HepG2 (cell line): ENCODE measurements around the gene AUTS2. TPM values are rescaled to one million over a fixed set of nuclear protein-coding genes. Genes with fewer than 3 reads are reported as not detected.

Experiments
- ATAC-seq: fragments of 200-7000 bp; cut with Tn5 transposase; 3 replicates; pipeline ENCODE4 v1.9.1; 2020; ENCODE audit warnings: mild to moderate bottlenecking, moderate library complexity
- BruUV-seq: library from RNA; stranded (reverse); fragments of 400-500 nt; replicated peaks from 2 replicates; lab custom pipeline; 2021; lab: Mats Ljungman, UMichigan
- CTCF ChIA-PET: fragments of 300-600 bp; formaldehyde crosslinking; extraction: SDS; loops from one replicate; lab custom pipeline; 2021; ENCODE audit warnings: low total read pairs, inconsistent platforms, low intra/inter-chr PET ratio; lab: Yijun Ruan, JAX
- POLR2A ChIA-PET: fragments of 350-600 bp; sonication (Branson Sonifier 250); formaldehyde crosslinking; loops from one replicate; lab custom pipeline; 2020; ENCODE audit warnings: antibody characterized with exemption, inconsistent platforms; lab: Yijun Ruan, JAX
- DNase-seq: peaks from one replicate; pipeline ENCODE4 v3.0.0-alpha.2; 2015; ENCODE audit warnings: low spot score
- FAIRE-seq: peaks from 3 replicates; lab custom pipeline; 2011; peaks lifted over from hg19 to GRCh38; lab: Jason Lieb, UNC
- H2AFZ ChIP-seq: one replicate; pipeline ENCODE4 v1.6.1; 2011; ENCODE audit warnings: low read length, inconsistent platforms
- H3K27ac ChIP-seq: fragments of 300-600 bp; 3 replicates; pipeline ENCODE4 v1.8.0; 2011; ENCODE audit warnings: mixed run types, mild to moderate bottlenecking, mixed read lengths, low read length, inconsistent platforms; ENCODE audit not compliant: insufficient read depth; ENCODE audit errors: extremely low read length
- H3K27me3 ChIP-seq, 2 experiments: fragments of 200-600 bp in 1 of 2; 2 replicates in 1 of 2; 3 replicates in 1 of 2; pipeline versions ENCODE4 v1.6.0 to v1.8.0; 2011; ENCODE audit warnings: low read length in 2 of 2, mild to moderate bottlenecking in 2 of 2, moderate library complexity in 2 of 2, inconsistent platforms in 1 of 2; ENCODE audit not compliant: insufficient read depth in 2 of 2, control insufficient read depth in 1 of 2
- H3K36me3 ChIP-seq, 2 experiments: fragments of 200-600 bp in 1 of 2; replicated peaks in 1 of 2; 2 replicates in 1 of 2; 3 replicates in 1 of 2; pipeline versions ENCODE4 v1.5.1 to v1.8.0; 2011; ENCODE audit warnings: low read length in 2 of 2, inconsistent platforms in 1 of 2; ENCODE audit not compliant: insufficient read depth in 2 of 2, control insufficient read depth in 1 of 2
- H3K4me1 ChIP-seq: 2 replicates; pipeline ENCODE4 v1.5.1; 2012; ENCODE audit warnings: low read length, inconsistent platforms; ENCODE audit not compliant: insufficient read depth
- H3K4me2 ChIP-seq: 2 replicates; pipeline ENCODE4 v1.6.0; 2011; ENCODE audit warnings: low read depth, low read length, inconsistent platforms
- H3K4me3 ChIP-seq, 3 experiments: fragments of 200-600 bp in 1 of 3; sonication (generic), shearing (Covaris generic) in 1 of 3; replicated peaks in 1 of 3; 2 replicates each; pipeline ENCODE4 v1.5.1; 2011 to 2016; ENCODE audit warnings: low read length in 3 of 3, inconsistent platforms in 2 of 3, low read depth in 2 of 3, mild to moderate bottlenecking in 2 of 3, control low read depth in 1 of 3, mixed read lengths in 1 of 3; ENCODE audit not compliant: insufficient read depth in 1 of 3
- H3K79me2 ChIP-seq: one replicate; pipeline ENCODE4 v1.6.1; 2011; ENCODE audit warnings: low read length, inconsistent platforms; ENCODE audit not compliant: insufficient read depth
- H3K9ac ChIP-seq: 2 replicates; pipeline ENCODE4 v1.6.0; 2011; ENCODE audit warnings: mild to moderate bottlenecking, low read depth, low read length, inconsistent platforms; ENCODE audit not compliant: insufficient read depth
- H3K9me3 ChIP-seq: 2 replicates; pipeline ENCODE4 v1.5.1; 2012; ENCODE audit warnings: mild to moderate bottlenecking, low read length
- H4K20me1 ChIP-seq: 2 replicates; pipeline ENCODE4 v1.6.0; 2011; ENCODE audit warnings: inconsistent platforms, mild to moderate bottlenecking, low read length, moderate library complexity; ENCODE audit not compliant: insufficient read depth
- ARNT ChIP-seq: fragments of 450-650 bp; IDR thresholded peaks from 2 replicates; pipeline ENCODE4 v1.6.1; 2017
- CENPX ChIP-seq: sonication (generic); formaldehyde crosslinking; IDR thresholded peaks from 2 replicates; pipeline ENCODE4 v1.9.0; 2021; ENCODE audit warnings: mild to moderate bottlenecking, missing genetic modification reagents, moderate library complexity
- ELF1 ChIP-seq: sonication (generic); formaldehyde crosslinking; IDR thresholded peaks from 2 replicates; pipeline ENCODE4 v1.4.0; 2020; ENCODE audit warnings: missing genetic modification reagents
- HNF4A ChIP-seq: sonication (generic); formaldehyde crosslinking; IDR thresholded peaks from 2 replicates; pipeline ENCODE4 v1.4.0; 2020; ENCODE audit warnings: missing genetic modification reagents
- IRF1 ChIP-seq: sonication (generic); formaldehyde crosslinking; IDR thresholded peaks from 2 replicates; pipeline ENCODE4 v1.4.0; 2020; ENCODE audit warnings: low read depth, mild to moderate bottlenecking, missing genetic modification reagents
- JUND ChIP-seq: sonication (generic); formaldehyde crosslinking; IDR thresholded peaks from 2 replicates; pipeline ENCODE4 v1.8.0; 2022; ENCODE audit warnings: mild to moderate bottlenecking, missing genetic modification reagents
- KDM1A ChIP-seq: IDR thresholded peaks from 2 replicates; pipeline ENCODE4 v1.6.1; 2016; ENCODE audit warnings: missing compliant biosample characterization
- NPAS2 ChIP-seq: sonication (generic); formaldehyde crosslinking; IDR thresholded peaks from 2 replicates; pipeline ENCODE4 v1.8.0; 2022; ENCODE audit warnings: mild to moderate bottlenecking, missing genetic modification reagents, borderline replicate concordance
- PAX8 ChIP-seq: sonication (generic); formaldehyde crosslinking; IDR thresholded peaks from 2 replicates; pipeline ENCODE4 v1.8.0; 2022; ENCODE audit warnings: mild to moderate bottlenecking, missing genetic modification reagents, borderline replicate concordance
- ZFP82 ChIP-seq: sonication (generic); formaldehyde crosslinking; IDR thresholded peaks from 2 replicates; pipeline ENCODE4 v1.5.1; 2020; ENCODE audit warnings: mild to moderate bottlenecking, missing genetic modification reagents, borderline replicate concordance
- ZMYM2 ChIP-seq: sonication (generic); formaldehyde crosslinking; IDR thresholded peaks from 2 replicates; pipeline ENCODE4 v1.8.0; 2022; ENCODE audit warnings: mild to moderate bottlenecking, missing genetic modification reagents
- ZNF24 ChIP-seq: fragments of 450-650 bp; IDR thresholded peaks from 2 replicates; pipeline ENCODE4 v1.6.1; 2017; ENCODE audit warnings: antibody characterized with exemption, mild to moderate bottlenecking
- ZNF33B ChIP-seq: sonication (generic); formaldehyde crosslinking; IDR thresholded peaks from 2 replicates; pipeline ENCODE4 v1.5.1; 2020; ENCODE audit warnings: mild to moderate bottlenecking, missing genetic modification reagents
- ZNF672 ChIP-seq: sonication (generic); formaldehyde crosslinking; IDR thresholded peaks from 2 replicates; pipeline ENCODE4 v1.8.1; 2022; ENCODE audit warnings: missing genetic modification reagents
- ZNF713 ChIP-seq: sonication (generic); formaldehyde crosslinking; IDR thresholded peaks from 2 replicates; pipeline ENCODE4 v1.4.0; 2020; ENCODE audit warnings: mild to moderate bottlenecking, missing genetic modification reagents
- ZNF780A ChIP-seq: sonication (generic); formaldehyde crosslinking; IDR thresholded peaks from 2 replicates; pipeline ENCODE4 v1.8.0; 2022; ENCODE audit warnings: mild to moderate bottlenecking, missing genetic modification reagents, moderate library complexity
- ZNF790 ChIP-seq: sonication (generic); formaldehyde crosslinking; IDR thresholded peaks from 2 replicates; pipeline ENCODE4 v1.8.0; 2022; ENCODE audit warnings: missing genetic modification reagents, mild to moderate bottlenecking, borderline replicate concordance
- ZXDC ChIP-seq: sonication (generic); formaldehyde crosslinking; IDR thresholded peaks from 2 replicates; pipeline ENCODE4 v1.5.0; 2020; ENCODE audit warnings: mild to moderate bottlenecking, missing genetic modification reagents
- WGBS: methylation state at CpG from one replicate; pipeline ENCODE4 v1.1.6; 2017; ENCODE audit warnings: low lambda C conversion rate; 5-methylcytosine and 5-hydroxymethylcytosine counted together
- in situ Hi-C: cut with HindIII; loops from 2 replicates; pipeline ENCODE4 v1.10.0; 2017; ENCODE audit warnings: low pct_unique_long_range_greater_than_20kb; ENCODE audit not compliant: extremely low pct_ligation_motif_present
- intact Hi-C: fragments of 100-400 bp; cut with micrococcal nuclease; formaldehyde crosslinking; loops from one replicate; pipeline ENCODE4 v1.10.0; 2022; ENCODE audit not compliant: unreplicated experiment
- polyA plus RNA-seq, 8 experiments: library from polyadenylated mRNA; depleted of rRNA in 3 of 8; stranded (reverse) in 7 of 8; unstranded in 1 of 8; fragments of >200 nt; fragmentation: Illumina TruSeq in 4 of 8; extraction: Trizol in 4 of 8; gene quantifications; 2 replicates each; pipeline versions ENCODE4 v1.2.1 to v1.2.3, GENCODE V29; 2011 to 2016; ENCODE audit warnings: low read depth in 4 of 8, missing spikeins in 1 of 8, mixed read lengths in 1 of 8; ENCODE audit not compliant: insufficient read depth in 1 of 8
- total RNA-seq, 5 experiments: library from RNA; depleted of rRNA; stranded (reverse); fragments of >200 nt; fragmentation: Illumina TruSeq; extraction: Trizol; gene quantifications; 2 replicates each; pipeline ENCODE4 v1.2.3, GENCODE V29; 2016; ENCODE audit warnings: low read depth in 1 of 5

Gene AUTS2
- total and polyA plus RNA-seq, 2 of the 13 experiments (the other 11 are each of a cell fraction or from before 2014, with no cell fraction given), result 0.38 TPM; not detected in 1

GRCh38 chr7:70701477-70701876 lies 1103.2 kb downstream of the AUTS2 start:
- Histone ChIP-seq H3K9ac (no peak overlapping the region), H2AFZ (no peak overlapping the region), H3K27ac (no peak overlapping the region), H4K20me1 (no peaks in the 10 kb centered on the region), H3K4me1 (no peaks in the 10 kb centered on the region), H3K79me2 (no peaks in the 10 kb centered on the region), H3K27me3 (0 out of 5 replicates have a peak, but pooled peaks cover 0 to 2% of the 10 kb centered on the region in 2 experiments), H3K4me3 (no peak overlapping the region), H3K9me3 (no peaks in the 10 kb centered on the region), H3K4me2 (no peak overlapping the region), H3K36me3 (no peaks in the 10 kb centered on the region)
- intact Hi-C loops, result no loop called here
- FAIRE-seq, result no peak
- ChIA-PET CTCF (no interaction called here), POLR2A (no interaction called here)
- in situ Hi-C loops, result no loop called here
- no peak for DNase-seq
- ATAC-seq, result no peak
- whole genome bisulfite sequencing, result 24% methylated on average over 6 of the region's 6 CpGs
- BruUV-seq, result no TSS peak
- no peak for TF ChIP-seq ARNT
- TF ChIP-seq ZNF713 (CRISPR knock-in tag), result no peak
- no peak for TF ChIP-seq ZNF790 (CRISPR knock-in tag)
- no peak for TF ChIP-seq ZNF672
- no peak for TF ChIP-seq ZXDC
- TF ChIP-seq PAX8 (CRISPR knock-in tag), result no peak
- no peak for TF ChIP-seq ZNF780A
- TF ChIP-seq ZNF33B (CRISPR knock-in tag), result no peak
- TF ChIP-seq KDM1A, result no peak
- TF ChIP-seq ZMYM2 (CRISPR knock-in tag), result no peak
- TF ChIP-seq HNF4A (CRISPR knock-in tag), result no peak
- no peak for TF ChIP-seq JUND (CRISPR knock-in tag)
- TF ChIP-seq ZNF24, result no peak
- no peak for TF ChIP-seq NPAS2 (CRISPR knock-in tag)
- no peak for TF ChIP-seq CENPX (CRISPR knock-in tag)
- TF ChIP-seq ELF1 (CRISPR knock-in tag), result no peak
- TF ChIP-seq ZFP82 (CRISPR knock-in tag), result no peak
- no peak for TF ChIP-seq IRF1 (CRISPR knock-in tag)
